HG03439 (cell line): ENCODE results near the gene PRODH2.

Source experiments
- ATAC-seq: cut with Tn5 transposase; IDR thresholded peaks from one replicate; pipeline ENCODE4 v1.9.1; 2021; ENCODE audit warnings: mild to moderate bottlenecking, moderate library complexity; ENCODE audit not compliant: unreplicated experiment

The PRODH2 gene, protein sequence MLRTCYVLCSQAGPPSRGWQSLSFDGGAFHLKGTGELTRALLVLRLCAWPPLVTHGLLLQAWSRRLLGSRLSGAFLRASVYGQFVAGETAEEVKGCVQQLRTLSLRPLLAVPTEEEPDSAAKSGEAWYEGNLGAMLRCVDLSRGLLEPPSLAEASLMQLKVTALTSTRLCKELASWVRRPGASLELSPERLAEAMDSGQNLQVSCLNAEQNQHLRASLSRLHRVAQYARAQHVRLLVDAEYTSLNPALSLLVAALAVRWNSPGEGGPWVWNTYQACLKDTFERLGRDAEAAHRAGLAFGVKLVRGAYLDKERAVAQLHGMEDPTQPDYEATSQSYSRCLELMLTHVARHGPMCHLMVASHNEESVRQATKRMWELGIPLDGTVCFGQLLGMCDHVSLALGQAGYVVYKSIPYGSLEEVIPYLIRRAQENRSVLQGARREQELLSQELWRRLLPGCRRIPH

DNA sequence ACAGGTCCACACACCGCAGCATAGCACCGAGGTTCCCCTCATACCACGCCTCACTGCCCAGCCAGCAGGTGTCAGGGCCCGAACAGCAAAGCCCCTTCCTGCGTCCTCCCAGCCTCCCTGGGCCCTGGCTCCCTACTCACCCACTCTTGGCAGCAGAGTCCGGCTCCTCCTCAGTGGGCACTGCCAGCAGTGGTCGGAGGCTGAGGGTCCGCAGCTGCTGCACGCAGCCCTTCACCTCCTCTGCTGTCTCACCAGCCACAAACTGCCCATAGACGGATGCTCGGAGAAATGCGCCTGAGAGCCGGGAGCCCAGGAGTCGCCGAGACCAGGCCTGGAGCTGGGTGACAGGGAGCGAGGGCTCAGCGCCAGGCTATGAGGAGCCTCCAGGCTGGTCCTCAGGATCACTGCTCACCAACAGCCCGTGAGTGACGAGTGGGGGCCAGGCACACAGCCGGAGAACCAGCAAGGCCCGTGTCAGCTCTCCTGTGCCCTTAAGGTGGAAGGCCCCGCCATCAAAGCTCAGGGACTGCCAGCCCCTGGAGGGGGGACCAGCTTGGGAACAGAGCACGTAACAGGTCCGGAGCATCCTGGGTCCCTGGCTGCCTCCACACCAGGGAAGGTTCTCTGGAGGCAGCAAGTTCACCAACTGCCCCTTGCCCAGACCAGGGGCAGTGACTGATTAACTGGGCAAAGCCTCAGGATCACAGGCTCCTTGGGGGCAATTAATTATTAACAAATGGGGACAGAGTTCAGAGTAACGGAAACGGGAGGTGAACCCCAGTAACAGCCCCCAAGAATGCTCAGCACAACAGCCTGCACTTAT is at the start of gene PRODH2:
Gene PRODH2 (minus strand): TSS at position 626 of the 823 bp plus-strand sequence. CDS start 40 bp downstream, at position 586.
- ATAC-seq: no peak

DNA sequence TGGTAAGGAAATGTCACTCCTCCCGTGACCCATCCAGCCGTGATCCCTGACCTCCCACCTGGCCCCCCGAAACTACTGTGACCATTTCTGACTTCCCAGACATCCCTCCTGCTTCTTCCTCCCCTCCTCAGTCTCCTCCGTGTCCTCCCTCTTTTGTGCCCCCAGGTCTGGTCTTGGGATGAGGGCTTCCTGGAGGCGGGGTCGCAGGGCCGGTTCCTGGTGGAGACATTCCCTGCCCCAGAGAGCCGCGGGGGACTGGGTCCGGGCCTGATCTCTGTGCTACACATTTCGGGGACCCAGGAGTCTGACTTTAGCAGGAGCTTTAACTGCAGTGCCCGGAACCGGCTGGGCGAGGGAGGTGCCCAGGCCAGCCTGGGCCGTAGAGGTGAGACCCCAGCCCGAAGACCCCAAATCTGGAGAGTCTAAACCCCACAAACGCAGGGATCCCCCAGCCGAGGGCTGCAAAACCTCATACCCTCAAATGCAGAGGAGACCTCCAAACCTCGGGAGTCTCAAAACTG is 49.1 kb upstream of the PRODH2 start:
- no peak for ATAC-seq

DNA sequence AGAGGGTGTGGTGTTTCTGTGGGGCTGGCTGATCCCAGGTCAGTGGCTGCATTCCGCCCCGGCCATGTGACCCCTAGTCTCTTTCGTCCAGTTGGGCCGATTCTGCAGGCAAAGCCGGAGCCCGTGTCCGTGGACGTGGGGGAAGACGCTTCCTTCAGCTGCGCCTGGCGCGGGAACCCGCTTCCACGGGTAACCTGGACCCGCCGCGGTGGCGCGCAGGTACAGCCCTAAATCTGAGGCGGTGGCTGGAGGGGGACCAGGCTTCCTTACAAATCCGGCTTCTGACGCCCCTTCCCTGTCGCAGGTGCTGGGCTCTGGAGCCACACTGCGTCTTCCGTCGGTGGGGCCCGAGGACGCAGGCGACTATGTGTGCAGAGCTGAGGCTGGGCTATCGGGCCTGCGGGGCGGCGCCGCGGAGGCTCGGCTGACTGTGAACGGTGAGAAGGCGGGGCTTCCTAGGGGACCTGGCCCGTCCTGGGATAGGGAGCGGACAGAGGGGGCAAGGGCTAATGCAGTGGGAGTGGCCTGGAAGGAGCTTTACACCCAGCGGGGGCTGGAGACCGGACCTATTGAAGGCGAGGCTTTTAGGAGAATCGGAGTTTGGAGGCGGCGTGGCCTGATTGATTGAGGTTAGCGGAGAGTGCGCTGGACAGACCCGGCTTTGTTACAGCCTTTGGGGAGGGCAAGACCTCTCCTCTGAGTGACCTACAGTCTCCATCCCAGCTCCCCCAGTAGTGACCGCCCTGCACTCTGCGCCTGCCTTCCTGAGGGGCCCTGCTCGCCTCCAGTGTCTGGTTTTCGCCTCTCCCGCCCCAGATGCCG is 48.4 kb upstream of the PRODH2 start:
- no peak for ATAC-seq

DNA sequence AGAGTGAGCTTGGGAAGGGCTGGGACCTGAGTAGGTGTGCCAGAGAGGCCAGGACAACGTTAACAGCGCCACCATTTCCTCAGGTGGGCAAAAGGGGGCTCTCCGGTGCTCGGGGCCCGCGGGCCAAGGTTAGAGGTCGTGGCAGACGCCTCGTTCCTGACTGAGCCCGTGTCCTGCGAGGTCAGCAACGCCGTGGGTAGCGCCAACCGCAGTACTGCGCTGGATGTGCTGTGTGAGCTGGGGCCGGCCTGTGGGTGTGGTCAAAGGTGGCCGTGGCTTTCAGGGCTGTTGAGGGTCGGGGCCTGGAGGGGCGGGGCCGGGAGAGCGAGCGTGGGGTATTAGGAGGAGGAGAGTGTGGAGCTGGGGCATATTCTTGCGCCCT is 47.8 kb upstream of the PRODH2 start:
- no peak for ATAC-seq

DNA sequence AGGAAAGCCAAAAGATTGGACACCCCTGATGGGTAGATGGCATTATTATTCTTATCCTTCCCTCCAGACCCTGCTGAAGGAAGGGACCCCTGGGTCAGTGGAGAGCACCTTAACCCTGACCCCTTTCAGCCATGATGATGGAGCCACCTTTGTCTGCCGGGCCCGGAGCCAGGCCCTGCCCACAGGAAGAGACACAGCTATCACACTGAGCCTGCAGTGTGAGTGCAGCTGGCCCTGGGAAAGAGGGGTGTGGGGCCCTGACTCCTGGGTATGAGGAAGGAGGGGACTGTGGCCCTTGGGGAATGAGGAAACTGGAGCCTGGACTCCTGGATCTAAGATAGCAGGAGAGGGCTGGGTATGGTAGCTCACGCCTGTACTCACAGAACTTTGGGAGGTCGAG is 46.8 kb upstream of the PRODH2 start:
- ATAC-seq: no peak

DNA sequence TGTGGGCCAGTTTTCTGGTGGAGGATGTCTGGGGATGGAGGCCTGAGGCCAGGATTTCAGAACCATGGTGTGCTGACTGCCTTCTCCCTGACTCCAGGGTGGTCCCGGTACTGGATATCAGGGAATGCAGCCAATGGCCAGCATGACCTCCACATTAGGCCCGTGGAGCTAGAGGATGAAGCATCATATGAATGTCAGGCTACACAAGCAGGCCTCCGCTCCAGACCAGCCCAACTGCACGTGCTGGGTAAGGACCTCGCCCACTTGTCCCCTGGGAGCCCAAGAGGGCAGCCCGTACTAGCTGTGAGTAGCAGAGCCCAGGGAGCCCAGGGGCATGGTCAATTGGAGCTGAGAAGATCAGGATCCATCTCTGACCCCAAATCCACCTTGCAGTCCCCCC is 45.7 kb upstream of the PRODH2 start:
- ATAC-seq: no peak

DNA sequence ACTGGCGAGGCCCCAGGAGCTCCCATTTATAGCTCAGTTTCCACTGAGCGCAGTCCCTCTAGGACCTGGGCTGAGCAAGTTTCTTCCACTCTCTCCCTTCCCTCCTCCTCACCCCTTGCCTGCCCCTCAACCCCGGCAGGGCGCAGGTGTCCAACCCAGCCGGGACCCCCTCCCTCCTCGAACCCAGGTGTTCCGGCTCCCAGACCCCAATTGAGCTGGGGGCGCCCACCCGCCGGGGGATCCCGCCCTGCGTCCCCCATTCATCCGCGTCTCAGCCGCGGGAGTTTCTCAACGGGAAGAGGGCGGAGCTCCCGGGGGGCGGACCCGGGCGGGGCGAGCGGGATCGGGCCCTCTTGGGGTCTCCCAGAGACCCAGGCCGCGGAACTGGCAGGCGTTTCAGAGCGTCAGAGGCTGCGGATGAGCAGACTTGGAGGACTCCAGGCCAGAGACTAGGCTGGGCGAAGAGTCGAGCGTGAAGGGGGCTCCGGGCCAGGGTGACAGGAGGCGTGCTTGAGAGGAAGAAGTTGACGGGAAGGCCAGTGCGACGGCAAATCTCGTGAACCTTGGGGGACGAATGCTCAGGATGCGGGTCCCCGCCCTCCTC is 44.0 kb upstream of the PRODH2 start, which contains the start of gene KIRREL2:
Gene KIRREL2 (plus strand): TSS at position 366 of the 604 bp plus-strand sequence. CDS start 209 bp downstream, at position 575.
- ATAC-seq: no peak

DNA sequence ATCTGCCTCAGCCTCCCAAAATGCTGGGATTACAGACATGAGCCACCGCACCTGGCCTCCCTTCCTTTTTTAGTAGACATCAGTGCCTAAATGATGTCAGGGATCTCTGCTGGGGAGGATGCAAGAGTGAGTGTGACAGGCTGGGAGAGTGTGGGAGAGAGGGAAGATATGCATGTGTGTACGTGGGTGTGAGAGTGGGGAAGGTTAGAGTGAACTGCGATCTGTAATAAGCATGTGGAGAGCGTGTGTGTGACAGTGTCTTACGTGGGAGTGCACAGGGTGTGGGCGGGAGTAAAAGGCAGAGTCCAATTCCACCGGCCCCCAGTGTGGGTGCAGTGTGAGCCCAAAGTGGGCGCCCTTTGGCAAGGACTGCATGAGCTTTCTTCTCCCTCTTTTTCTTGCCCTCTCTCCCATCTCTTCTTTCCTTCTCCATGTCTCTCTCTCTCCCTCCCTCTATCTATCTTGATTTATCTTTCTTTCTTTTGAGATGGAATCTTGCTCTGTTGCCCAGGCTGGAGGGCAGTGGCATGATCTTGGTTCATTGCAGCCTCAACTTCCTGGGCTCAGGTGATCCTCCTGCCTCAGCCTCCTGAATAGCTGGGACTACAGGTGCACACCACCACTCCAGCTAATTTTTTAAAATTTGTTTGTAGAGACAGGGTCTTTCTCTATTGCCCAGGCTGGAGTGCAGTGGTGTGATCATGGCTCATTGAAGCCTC is 40.6 kb upstream of the PRODH2 start:
- no peak for ATAC-seq

DNA sequence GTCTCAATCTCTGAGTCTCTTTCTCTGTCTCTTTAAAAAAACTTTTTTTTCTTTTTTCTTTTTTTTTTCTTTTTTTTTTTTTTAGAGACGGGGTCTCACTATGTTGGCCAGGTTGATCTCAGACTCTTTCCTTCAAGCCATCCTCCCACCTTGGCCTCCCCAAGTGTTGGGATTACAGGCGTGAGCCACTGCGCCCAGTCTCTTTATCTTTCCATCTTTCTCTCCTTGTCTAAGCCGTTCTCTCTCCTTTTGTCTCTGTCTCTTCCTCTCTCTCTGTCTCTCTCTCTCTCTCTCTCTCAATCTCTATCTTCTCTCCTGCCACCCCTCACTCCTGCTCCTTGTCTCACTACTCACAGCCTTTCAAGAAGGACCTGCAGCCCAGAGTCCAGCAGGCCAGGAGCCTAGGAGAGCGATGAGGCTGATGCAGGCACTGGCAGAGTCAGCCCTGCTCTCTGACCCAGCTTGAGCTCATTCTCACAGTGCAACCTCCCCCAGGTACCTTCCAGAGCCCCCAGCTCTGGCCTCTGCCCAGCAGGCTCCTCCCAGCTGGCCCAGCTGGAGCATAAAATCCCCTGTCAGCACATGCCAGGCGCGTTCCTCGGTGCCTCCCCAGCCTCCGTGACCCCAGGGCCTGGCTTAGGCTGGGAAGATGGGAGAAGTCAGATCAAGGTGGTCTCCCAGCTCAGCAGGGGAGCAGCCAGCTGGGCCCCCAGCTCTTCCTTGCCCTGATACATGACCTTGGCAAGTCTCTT is 39.6 kb upstream of the PRODH2 start, which contains the start of gene NPHS1:
Gene NPHS1 (minus strand): TSS at position 476 of the 752 bp plus-strand sequence. CDS start 667 bp downstream, outside the sequence.
- ATAC-seq: no peak

DNA sequence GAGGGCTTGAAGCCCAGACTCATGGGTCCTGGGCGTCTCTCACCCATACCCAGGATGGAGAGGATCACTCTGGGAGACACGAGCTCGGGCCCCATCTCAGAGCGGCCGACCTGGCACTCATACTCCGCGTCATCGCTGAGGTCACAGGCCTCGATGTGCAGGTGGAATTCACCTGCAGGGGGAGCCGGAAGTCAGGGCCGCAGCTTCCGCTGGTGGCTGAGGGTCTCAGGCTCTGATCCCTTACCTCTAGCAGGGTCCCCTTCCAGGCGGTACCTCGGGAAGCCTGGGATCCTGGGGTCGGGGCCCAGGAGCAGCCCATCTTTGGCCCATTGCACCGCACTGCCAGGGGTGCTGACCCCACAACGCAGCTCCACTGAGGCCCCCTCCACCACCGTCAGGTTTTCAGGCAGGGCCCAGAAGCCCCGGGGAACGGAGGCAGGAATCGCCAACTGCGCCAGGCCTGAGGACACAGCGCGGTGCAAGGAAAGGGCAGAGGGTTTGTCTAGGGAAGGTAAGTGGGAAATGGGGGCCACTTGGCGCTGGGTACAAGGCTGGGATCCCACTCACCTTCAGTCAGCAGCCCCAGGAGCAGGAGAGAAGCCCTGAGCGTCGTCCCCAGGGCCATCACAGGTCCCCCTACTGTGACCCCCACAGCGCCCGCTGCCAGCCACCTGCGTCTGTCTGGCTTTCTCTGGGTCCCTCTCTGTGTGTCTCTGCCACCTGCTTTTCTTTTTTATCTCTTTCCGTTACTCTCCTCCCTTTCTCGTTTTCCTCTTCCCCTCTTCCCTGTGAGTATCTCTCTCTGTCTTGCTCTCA is 38.8 kb upstream of the PRODH2 start:
- no peak for ATAC-seq

DNA sequence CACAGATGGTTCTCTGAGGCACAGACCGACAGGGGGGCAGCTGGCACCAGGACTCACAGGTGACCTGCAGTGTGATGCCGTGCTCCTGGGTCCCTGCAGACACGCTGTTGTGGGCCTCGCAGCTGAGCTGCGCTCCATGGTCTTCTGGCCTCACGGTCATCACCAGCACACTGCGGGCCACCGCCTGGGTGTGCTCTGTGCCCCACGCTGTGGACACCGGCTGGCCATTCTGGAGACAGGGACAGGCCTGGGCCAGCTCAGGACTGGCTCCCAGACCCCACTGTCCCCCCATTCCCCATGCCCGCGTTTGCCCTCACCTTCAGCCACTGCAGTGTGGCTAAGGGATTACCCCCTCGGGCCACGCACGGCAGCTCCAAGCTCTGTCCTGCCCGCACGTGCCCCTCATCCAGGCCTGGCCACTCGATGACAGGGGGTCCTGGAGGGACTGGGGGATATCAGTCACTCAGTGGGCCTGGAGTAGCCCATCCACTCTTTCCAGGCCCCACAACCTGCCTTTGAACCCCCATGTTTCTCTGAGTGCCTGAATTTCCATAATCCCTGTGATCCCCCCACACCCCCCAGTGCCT is 36.4 kb upstream of the PRODH2 start:
- ATAC-seq: no peak

DNA sequence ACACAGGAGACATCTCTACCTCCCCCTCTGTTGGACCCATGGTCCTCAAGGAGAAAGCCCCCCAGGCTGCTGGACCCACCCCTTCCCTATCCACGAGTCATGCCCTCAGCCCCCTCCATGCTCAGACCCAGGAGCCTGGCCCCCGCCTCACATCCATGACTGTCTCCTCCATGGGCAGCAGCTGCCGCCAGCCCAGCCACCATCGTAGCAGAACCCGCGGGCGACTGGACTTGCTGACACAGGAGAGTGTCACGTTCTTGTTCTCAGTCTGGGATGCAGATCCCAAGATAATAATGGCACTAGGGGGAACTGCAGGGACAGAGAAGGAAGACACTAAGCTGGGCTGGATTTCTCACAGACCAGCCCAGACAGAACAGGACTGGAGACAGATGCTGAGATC is 35.8 kb upstream of the PRODH2 start:
- ATAC-seq: no peak

DNA sequence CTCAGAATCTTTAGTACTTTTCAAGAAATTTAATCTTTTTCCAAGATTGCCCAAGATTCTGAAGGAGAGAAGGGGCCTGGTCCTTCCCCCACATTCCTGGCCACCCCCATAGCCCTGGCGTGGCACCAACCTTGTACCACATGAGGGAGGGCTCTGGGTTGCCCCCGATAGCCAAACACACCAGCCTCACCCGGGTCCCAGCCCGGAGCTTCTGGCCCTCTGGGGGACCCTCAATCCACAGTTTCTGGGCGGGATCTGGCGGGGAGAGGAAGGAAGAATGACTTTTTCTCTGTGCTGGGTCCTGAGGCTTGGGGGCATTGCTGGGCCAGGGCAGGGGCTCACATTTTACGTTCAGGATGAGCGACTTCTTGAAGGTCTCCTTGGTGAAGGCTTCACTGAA is 35.3 kb upstream of the PRODH2 start:
- no peak for ATAC-seq

DNA sequence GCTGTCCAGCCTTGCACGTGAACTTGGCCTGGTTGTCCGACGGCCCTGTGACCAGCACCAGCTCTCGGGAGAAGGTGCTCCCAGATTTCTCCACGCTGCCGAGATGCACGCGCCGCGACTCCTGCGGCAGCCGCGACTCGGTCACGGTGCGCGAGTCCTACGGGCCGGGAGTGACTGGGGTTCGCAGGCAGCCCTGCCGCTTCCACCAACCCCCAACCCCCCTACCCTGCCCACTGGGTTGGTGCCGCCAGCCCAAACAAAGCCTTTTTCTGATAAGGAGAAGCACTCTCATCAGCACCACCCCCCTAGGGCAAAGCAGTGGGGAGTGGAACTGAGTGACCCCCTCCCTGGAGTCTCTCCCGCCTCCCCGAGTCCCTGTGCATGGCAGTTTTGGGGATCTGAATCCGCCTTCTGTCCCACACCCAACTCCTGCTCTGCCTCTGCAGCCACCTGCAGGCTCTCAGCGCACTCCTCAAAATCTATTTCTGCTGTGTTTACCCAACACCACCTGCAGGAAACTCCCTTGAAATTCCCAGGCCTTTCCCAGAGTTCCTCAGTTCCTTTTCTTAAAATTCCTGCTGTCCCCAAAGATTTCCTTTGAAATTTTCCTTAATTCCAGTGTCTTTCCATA is 33.5 kb upstream of the PRODH2 start:
- ATAC-seq: no peak

DNA sequence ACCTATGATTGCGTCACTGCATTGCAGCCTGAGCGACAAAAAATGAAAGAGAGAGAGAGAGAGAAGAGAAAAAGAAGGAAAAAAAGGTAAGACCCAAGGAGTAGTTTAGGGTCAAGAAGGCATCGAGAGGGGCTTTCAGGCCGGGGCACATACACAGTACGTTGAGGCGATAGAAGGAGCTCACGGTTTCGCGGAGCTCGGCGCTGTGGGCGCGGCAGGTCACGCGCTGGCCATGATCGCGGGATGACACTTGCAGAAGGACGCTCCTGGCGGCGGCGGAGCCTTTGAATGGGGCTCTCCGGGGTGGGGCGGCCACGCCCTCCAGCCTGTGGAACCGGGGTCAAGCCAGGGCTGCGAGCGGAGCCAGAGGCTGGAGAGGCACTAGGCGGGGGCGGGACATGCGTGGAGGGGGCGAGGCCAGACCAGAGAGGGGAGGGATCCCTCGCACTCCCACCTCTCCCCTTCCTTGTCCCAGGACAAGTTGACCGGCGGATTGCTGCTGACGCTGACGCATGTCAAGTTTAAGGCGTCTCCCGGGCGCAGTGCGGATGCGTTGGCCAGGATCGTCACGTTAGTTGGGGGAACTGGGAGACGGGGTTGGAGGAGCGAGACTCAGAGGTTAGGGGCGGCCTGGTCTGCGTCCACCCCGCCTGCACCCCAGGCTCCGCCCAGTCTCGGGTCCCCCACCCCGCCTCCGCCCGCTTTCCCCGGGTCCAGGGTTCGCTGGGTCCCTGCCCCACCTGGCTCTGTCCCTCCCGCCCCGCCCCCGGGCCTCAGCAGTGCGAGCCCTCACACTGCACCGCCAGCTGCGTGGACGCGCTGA is 32.8 kb upstream of the PRODH2 start:
- ATAC-seq: no peak

DNA sequence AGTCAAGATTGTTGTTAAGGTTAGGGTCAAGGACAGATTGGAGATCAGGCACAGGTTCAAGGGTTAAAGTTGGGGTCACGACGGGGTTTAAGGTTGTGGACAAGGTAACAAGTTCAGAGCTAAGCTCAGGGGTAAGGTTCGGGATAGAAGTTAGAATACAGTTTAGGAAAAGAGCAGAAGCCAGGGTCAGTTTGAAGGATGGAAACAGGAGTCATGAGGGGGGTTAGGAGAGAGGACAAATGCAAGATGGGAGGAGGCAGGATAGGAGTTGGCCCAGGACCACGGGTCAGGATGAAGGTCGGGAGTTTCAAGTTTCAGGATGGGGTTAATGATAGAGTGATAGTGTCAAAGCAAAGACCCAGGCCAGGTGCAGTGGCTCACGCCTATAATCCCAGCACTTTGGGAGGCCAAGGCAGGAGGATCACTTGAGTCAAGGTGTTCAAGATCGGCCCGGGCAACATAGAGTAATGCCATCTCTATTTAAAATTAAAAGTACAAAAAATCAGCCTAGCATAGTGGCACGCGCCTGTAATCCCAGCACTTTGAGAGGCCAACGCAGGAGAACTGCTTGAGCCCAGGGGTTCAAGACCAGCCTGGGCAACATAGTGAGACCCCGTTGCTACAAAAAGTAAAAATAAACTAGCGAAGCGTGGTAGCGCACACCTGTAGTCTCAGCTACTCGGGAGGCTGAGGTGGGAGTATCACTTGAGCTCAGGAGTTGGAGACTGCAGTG is 32.0 kb upstream of the PRODH2 start:
- ATAC-seq: no peak
